GM23248 (cell line): Measurements from ENCODE around the gene GPR139. TPM values are rescaled to one million over a fixed set of nuclear protein-coding genes. Genes with fewer than 3 reads are reported as not detected.

ENCODE experiments used
- DNase-seq: peaks from one replicate; pipeline ENCODE4 v3.0.0-alpha.2; 2015
- H2AFZ ChIP-seq: fragments of 200-600 bp; sonication (generic); 2 replicates; pipeline ENCODE4 v1.6.1; 2016; ENCODE audit warnings: antibody characterized with exemption
- H3F3A ChIP-seq: fragments of 200-600 bp; sonication (generic); 2 replicates; pipeline ENCODE4 v1.6.1; 2016; ENCODE audit warnings: mild to moderate bottlenecking, antibody characterized with exemption, mixed run types; ENCODE audit not compliant: insufficient read depth
- H3K27ac ChIP-seq: fragments of 200-600 bp; sonication (generic); 2 replicates; pipeline ENCODE4 v1.5.1; 2016; ENCODE audit warnings: mild to moderate bottlenecking
- H3K27me3 ChIP-seq: fragments of 200-600 bp; sonication (generic); replicated peaks from 2 replicates; pipeline ENCODE4 v1.6.1; 2016; ENCODE audit warnings: mild to moderate bottlenecking; ENCODE audit not compliant: insufficient read depth
- H3K36me3 ChIP-seq: fragments of 200-600 bp; sonication (generic); 2 replicates; pipeline ENCODE4 v1.6.1; 2016; ENCODE audit warnings: low read depth, mild to moderate bottlenecking
- H3K4me1 ChIP-seq: fragments of 200-600 bp; sonication (generic); 2 replicates; pipeline ENCODE4 v1.6.1; 2016; ENCODE audit warnings: mild to moderate bottlenecking; ENCODE audit not compliant: insufficient read depth
- H3K4me2 ChIP-seq: fragments of 200-600 bp; sonication (generic); one replicate; pipeline ENCODE4 v1.6.1; 2016; ENCODE audit warnings: mild to moderate bottlenecking; ENCODE audit not compliant: unreplicated experiment
- H3K4me3 ChIP-seq: fragments of 200-600 bp; sonication (generic); 2 replicates; pipeline ENCODE4 v1.5.1; 2016; ENCODE audit warnings: mild to moderate bottlenecking
- H3K79me2 ChIP-seq: fragments of 200-600 bp; sonication (generic); 2 replicates; pipeline ENCODE4 v1.6.1; 2016; ENCODE audit warnings: mild to moderate bottlenecking; ENCODE audit not compliant: insufficient read depth
- H3K9ac ChIP-seq: fragments of 200-600 bp; sonication (generic); 2 replicates; pipeline ENCODE4 v1.6.1; 2016; ENCODE audit warnings: mild to moderate bottlenecking
- H3K9me2 ChIP-seq: fragments of 200-600 bp; sonication (generic); 2 replicates; pipeline ENCODE4 v1.6.1; 2016; ENCODE audit warnings: mixed run types, mild to moderate bottlenecking, moderate library complexity; ENCODE audit not compliant: insufficient read depth
- H3K9me3 ChIP-seq: fragments of 200-600 bp; sonication (generic); one replicate; pipeline ENCODE4 v1.6.1; 2017; ENCODE audit warnings: low read depth
- H4K20me1 ChIP-seq: fragments of 200-600 bp; sonication (generic); 2 replicates; pipeline ENCODE4 v1.6.0; 2016; ENCODE audit not compliant: insufficient read depth
- EZH2 ChIP-seq: fragments of 200-600 bp; sonication (generic); IDR thresholded peaks from 2 replicates; pipeline ENCODE4 v1.6.1; 2018; ENCODE audit warnings: antibody characterized with exemption, mild to moderate bottlenecking; ENCODE audit not compliant: insufficient read depth, poor library complexity, severe bottlenecking
- EZH2phosphoT487 ChIP-seq: fragments of 200-600 bp; sonication (generic); IDR thresholded peaks from 2 replicates; pipeline ENCODE4 v1.6.1; 2018; ENCODE audit warnings: antibody characterized with exemption, moderate library complexity, mild to moderate bottlenecking, low read depth; ENCODE audit not compliant: insufficient read depth
- WGBS, 2 experiments: methylation state at CpG; one replicate each; pipeline ENCODE4 v1.1.6; 2015 to 2017; ENCODE audit warnings: low lambda C conversion rate in 2 of 2, low coverage in 1 of 2; ENCODE audit errors: missing lambda C conversion rate in 2 of 2; 5-methylcytosine and 5-hydroxymethylcytosine counted together
- in situ Hi-C: fragments of 300-500 bp; cut with MboI; formaldehyde crosslinking; loops from 2 replicates; pipeline ENCODE4 v1.15.0; 2020
- polyA plus RNA-seq: library from polyadenylated mRNA; unstranded; fragments of >200 nt; fragmentation: Nextera tagmentation; extraction: Ambion mirVana; gene quantifications from 2 replicates; pipeline ENCODE4 v1.2.1, GENCODE V29; 2016
- total RNA-seq: library from RNA; depleted of rRNA; stranded (reverse); fragments of >200 nt; shearing (Covaris generic); gene quantifications from 2 replicates; pipeline ENCODE4 v1.2.3, GENCODE V29; 2014; rRNA removed

GPR139 gene
- total and polyA plus RNA-seq, 2 experiments from 2014 or later: not detected

DNA sequence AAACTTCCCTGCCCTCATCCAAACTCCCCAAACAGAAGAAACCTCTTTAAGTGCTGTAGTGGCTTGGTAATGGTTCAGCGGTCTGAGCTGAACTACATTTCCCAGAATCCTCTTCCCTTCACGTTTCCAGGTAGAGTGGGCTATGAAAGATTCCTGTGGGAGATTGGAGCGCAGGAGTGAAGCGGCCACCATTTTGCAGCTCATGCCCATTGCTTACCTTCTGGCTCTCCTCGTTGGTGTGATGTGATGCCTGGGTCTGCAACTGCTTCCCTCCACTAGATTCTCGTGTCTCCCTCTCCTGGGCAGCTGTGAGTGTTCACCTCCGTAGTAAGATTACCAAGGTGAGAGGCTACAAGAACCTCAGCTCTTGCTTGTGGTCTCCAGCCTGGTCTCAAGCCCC is 82.1 kb downstream of the GPR139 start:
- 22% methylated on average over 7 of the region's 7 CpGs for WGBS, 2 experiments
- Histone ChIP-seq H3K9me3 (no peaks in the 10 kb centered on the region), H3K36me3 (no peaks in the 10 kb centered on the region), H3K27ac (no peak overlapping the region), H3K27me3 (no peaks in the 10 kb centered on the region), H3K9ac (no peak overlapping the region), H3K4me3 (no peak overlapping the region), H3K4me1 (no peaks in the 10 kb centered on the region), H2AFZ (no peak overlapping the region), H3K79me2 (no peaks in the 10 kb centered on the region), H3F3A (no peaks in the 10 kb centered on the region), H4K20me1 (no peaks in the 10 kb centered on the region), H3K4me2 (no peak overlapping the region), H3K9me2 (no peaks in the 10 kb centered on the region)
- in situ Hi-C loops: no loop called here
- TF ChIP-seq EZH2: no peak
- no peak for DNase-seq

DNA sequence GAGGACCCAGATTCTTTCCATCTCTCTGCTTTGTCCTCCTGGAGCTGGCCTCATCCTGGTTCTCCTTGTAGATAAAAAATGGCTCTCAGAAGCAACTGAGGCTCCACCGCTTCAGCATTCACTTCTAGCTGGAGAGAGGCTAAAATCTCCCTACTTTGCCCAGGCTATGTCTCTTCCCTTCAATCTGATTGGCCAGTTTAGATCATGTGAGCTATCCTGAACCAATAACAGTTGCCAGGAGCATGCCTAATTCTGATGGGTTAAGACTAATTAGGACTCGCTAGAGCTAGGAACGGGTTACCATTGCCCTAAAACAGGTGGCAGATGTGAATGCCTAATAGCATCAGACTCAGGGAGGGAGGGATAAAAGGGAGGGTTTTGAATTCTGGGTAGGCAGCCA is 89.6 kb downstream of the GPR139 start:
- Histone ChIP-seq H4K20me1 (no peaks in the 10 kb centered on the region), H3K4me3 (no peak overlapping the region), H3F3A (no peaks in the 10 kb centered on the region), H3K9me3 (no peaks in the 10 kb centered on the region), H2AFZ (no peak overlapping the region), H3K36me3 (no peaks in the 10 kb centered on the region), H3K9ac (no peak overlapping the region), H3K9me2 (no peaks in the 10 kb centered on the region), H3K4me1 (no peaks in the 10 kb centered on the region), H3K27me3 (no peaks in the 10 kb centered on the region), H3K4me2 (no peak overlapping the region), H3K79me2 (no peaks in the 10 kb centered on the region), H3K27ac (no peak overlapping the region)
- in situ Hi-C loops: no loop called here
- WGBS, 2 experiments: 11 to 22% methylated on average over 3 of the region's 3 CpGs
- TF ChIP-seq EZH2: no peak
- TF ChIP-seq EZH2phosphoT487: no peak
- DNase-seq: no peak

Other genes with a start within 250 kb of the GPR139 start
- gene GPRC5B, start 189.0 kb downstream of the GPR139 start, total RNA-seq: 0.63 TPM in 1 of 2 replicates, not detected in the other
- 0.13 and 0.33 TPM in 2 replicates for gene GPRC5B, start 189.0 kb downstream of the GPR139 start, polyA plus RNA-seq